Measurements from ENCODE around the gene TK2. TPM values are rescaled to one million over a fixed set of nuclear protein-coding genes. Genes with fewer than 3 reads are reported as not detected.

TK2 gene
- total and polyA plus RNA-seq, 4 donors: 10.5 to 31.9 (median 21.0) TPM

- H3K36me3 ChIP-seq (ENCODE audit: control insufficient read depth in 4 of 4, insufficient read depth in 3 of 4, low read depth in 1 of 4, low read length in 3 of 4): peaks cover 5 to 17% (median 8%) of the 10 kb centered on the region in 4 donors
- WGBS: 95% methylated on average over 3 of the region's 3 CpGs
- TF ChIP-seq REST (IDR thresholded peaks at IDR 0.05) (no peak), EGR1 (IDR thresholded peaks at IDR 0.05; ENCODE audit: low read depth in 2 of 2) (no peak), FOXA2 (IDR thresholded peaks at IDR 0.05) (no peak), RAD21 (IDR thresholded peaks at IDR 0.05) (no peak), JUND (IDR thresholded peaks at IDR 0.05) (no peak), SP1 (IDR thresholded peaks at IDR 0.05) (no peak), NR2F2 (IDR thresholded peaks at IDR 0.05) (no peak), YY1 (IDR thresholded peaks at IDR 0.05) (no peak), FOXA1 (IDR thresholded peaks at IDR 0.05) (no peak), HNF4G (IDR thresholded peaks at IDR 0.05) (no peak), ATF3 (IDR thresholded peaks at IDR 0.05) (no peak)
- TF ChIP-seq, protein P1, sequence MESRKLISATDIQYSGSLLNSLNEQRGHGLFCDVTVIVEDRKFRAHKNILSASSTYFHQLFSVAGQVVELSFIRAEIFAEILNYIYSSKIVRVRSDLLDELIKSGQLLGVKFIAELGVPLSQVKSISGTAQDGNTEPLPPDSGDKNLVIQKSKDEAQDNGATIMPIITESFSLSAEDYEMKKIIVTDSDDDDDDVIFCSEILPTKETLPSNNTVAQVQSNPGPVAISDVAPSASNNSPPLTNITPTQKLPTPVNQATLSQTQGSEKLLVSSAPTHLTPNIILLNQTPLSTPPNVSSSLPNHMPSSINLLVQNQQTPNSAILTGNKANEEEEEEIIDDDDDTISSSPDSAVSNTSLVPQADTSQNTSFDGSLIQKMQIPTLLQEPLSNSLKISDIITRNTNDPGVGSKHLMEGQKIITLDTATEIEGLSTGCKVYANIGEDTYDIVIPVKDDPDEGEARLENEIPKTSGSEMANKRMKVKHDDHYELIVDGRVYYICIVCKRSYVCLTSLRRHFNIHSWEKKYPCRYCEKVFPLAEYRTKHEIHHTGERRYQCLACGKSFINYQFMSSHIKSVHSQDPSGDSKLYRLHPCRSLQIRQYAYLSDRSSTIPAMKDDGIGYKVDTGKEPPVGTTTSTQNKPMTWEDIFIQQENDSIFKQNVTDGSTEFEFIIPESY (IDR thresholded peaks at IDR 0.05): no peak
These were observed 7.5 kb downstream of the TK2 start for GRCh38 chr16:66542396-66542795.

DNA sequence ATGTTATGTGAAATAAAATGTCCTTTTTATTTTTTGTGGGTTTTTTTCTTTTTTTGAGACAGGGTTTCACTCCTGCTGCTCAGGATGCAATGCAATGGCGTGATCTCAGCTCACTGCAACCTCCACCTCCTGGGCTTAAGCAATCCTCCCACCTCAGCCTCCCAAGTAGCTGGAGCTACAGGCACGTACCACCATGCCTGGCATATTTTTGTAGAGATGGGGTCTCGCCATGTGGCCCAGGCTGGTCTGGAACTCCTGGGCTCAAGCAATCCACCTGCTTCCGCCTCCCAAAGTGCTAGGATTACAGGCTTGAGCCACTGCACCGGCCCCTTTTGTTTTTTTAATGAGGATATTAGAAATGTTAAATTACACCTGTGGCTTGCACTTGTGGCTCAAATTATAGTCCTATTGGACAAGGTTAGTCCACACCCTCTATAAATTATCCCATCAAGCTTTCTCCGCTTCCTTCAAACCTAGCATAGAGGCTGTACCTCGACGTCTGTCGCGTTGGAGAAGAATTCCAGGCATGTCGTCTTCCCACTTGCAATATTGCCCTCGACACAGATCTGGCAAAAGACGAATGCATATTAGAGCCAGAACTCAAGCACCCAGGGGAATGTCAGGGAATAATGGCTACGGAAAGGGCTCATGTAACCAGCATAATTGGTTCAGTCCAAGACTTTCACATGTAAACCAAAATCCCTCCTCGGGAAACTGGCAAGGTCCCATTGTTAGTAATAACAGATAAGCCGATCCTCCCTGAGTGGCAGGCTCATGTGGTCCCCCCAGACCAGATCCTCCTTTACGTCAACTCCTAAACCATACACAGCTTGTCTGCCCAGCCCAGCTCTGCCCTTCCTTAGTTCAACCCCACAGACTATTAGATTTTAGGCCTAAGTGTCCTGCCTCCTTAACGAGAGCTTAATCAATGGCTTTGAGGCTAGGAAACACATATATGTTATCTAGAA is 8.2 kb downstream of the TK2 start:
- H3K36me3 ChIP-seq (ENCODE audit: control insufficient read depth in 4 of 4, insufficient read depth in 3 of 4, low read depth in 1 of 4, low read length in 3 of 4): peaks cover 5 to 22% (median 9%) of the 10 kb centered on the region in 4 donors
- no peak overlapping the region for H3K27ac ChIP-seq (ENCODE audit: low read depth in 1 of 2, low read length in 2 of 2)
- no peaks in the 10 kb centered on the region for H3K4me1 ChIP-seq (ENCODE audit: control insufficient read depth in 4 of 4, insufficient read depth in 4 of 4, low read length in 3 of 4)
- DNase-seq (ENCODE audit: low spot score): no peak
- no peak overlapping the region for H3K9ac ChIP-seq (ENCODE audit: low read depth in 1 of 2, low read length in 2 of 2)
- no peaks in the 10 kb centered on the region for H3K9me3 ChIP-seq (ENCODE audit: control insufficient read depth in 4 of 4, low read length in 3 of 4)
- H3K4me3 ChIP-seq (ENCODE audit: low read depth in 1 of 3, low read length in 3 of 3): no peak overlapping the region
- 92% methylated on average over 18 of the region's 18 CpGs for WGBS
- H3K27me3 ChIP-seq (ENCODE audit: control insufficient read depth in 4 of 4, insufficient read depth in 4 of 4, low read length in 3 of 4): no peaks in the 10 kb centered on the region
- TF ChIP-seq, protein P2, sequence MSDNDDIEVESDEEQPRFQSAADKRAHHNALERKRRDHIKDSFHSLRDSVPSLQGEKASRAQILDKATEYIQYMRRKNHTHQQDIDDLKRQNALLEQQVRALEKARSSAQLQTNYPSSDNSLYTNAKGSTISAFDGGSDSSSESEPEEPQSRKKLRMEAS (IDR thresholded peaks at IDR 0.05): no peak
- TF ChIP-seq SP1 (IDR thresholded peaks at IDR 0.05) (no peak), YY1 (IDR thresholded peaks at IDR 0.05) (no peak), REST (IDR thresholded peaks at IDR 0.05) (no peak), GABPA (IDR thresholded peaks at IDR 0.05 in 1 of 2, conservative IDR thresholded peaks at IDR 0.05 in 1 of 2) (no peak), HNF4G (IDR thresholded peaks at IDR 0.05) (no peak), FOXA1 (IDR thresholded peaks at IDR 0.05) (no peak), TAF1 (conservative IDR thresholded peaks at IDR 0.05) (no peak), RXRA (IDR thresholded peaks at IDR 0.05) (no peak), FOXA2 (IDR thresholded peaks at IDR 0.05) (no peak), JUND (IDR thresholded peaks at IDR 0.05) (no peak), ATF3 (IDR thresholded peaks at IDR 0.05) (no peak), RAD21 (IDR thresholded peaks at IDR 0.05) (no peak), HNF4A (conservative IDR thresholded peaks at IDR 0.05) (no peak), NR2F2 (IDR thresholded peaks at IDR 0.05) (no peak), CTCF (IDR thresholded peaks at IDR 0.05; ENCODE audit: low read depth, low read length, missing input control) (no peak), EGR1 (IDR thresholded peaks at IDR 0.05; ENCODE audit: low read depth in 2 of 2) (no peak)

More at GRCh38 chr16:66542396-66542795, 7.5 kb downstream of the TK2 start:
- no peak overlapping the region for H3K27ac ChIP-seq (ENCODE audit: low read depth in 1 of 2, low read length in 2 of 2)
- no peak for DNase-seq (ENCODE audit: low spot score)
- no peaks in the 10 kb centered on the region for H3K9me3 ChIP-seq (ENCODE audit: control insufficient read depth in 4 of 4, low read length in 3 of 4)
- no peaks in the 10 kb centered on the region for H3K27me3 ChIP-seq (ENCODE audit: control insufficient read depth in 4 of 4, insufficient read depth in 4 of 4, low read length in 3 of 4)
- no peaks in the 10 kb centered on the region for H3K4me1 ChIP-seq (ENCODE audit: control insufficient read depth in 4 of 4, insufficient read depth in 4 of 4, low read length in 3 of 4)
- no peak overlapping the region for H3K9ac ChIP-seq (ENCODE audit: low read depth in 1 of 2, low read length in 2 of 2)
- no peak overlapping the region for H3K4me3 ChIP-seq (ENCODE audit: low read depth in 1 of 3, low read length in 3 of 3)

All from liver (tissue), 9 donors.